Mucosa of gallbladder (tissue), 1 donor: Measurements from ENCODE around the gene ZNF428. TPM values are rescaled to one million over a fixed set of nuclear protein-coding genes. Genes with fewer than 3 reads are reported as not detected.
"Not testable (repeated sequence)": the region's sequence is repeated elsewhere in the genome, so short reads cannot be mapped to it uniquely, and the experiment has no call there.

ENCODE experiments used
- DNase-seq: peaks from one replicate; pipeline ENCODE4 v3.0.0-alpha.2; 2020; ENCODE audit warnings: low spot score
- total RNA-seq: library from RNA; stranded (reverse); gene quantifications from one replicate; pipeline ENCODE4 v1.2.1, GENCODE V29; 2021
- donor health status: DM: no; HTN: no; CAD: no.

ZNF428 gene
- total RNA-seq, 1 donor from 2014 or later, result 54.4 TPM

DNA sequence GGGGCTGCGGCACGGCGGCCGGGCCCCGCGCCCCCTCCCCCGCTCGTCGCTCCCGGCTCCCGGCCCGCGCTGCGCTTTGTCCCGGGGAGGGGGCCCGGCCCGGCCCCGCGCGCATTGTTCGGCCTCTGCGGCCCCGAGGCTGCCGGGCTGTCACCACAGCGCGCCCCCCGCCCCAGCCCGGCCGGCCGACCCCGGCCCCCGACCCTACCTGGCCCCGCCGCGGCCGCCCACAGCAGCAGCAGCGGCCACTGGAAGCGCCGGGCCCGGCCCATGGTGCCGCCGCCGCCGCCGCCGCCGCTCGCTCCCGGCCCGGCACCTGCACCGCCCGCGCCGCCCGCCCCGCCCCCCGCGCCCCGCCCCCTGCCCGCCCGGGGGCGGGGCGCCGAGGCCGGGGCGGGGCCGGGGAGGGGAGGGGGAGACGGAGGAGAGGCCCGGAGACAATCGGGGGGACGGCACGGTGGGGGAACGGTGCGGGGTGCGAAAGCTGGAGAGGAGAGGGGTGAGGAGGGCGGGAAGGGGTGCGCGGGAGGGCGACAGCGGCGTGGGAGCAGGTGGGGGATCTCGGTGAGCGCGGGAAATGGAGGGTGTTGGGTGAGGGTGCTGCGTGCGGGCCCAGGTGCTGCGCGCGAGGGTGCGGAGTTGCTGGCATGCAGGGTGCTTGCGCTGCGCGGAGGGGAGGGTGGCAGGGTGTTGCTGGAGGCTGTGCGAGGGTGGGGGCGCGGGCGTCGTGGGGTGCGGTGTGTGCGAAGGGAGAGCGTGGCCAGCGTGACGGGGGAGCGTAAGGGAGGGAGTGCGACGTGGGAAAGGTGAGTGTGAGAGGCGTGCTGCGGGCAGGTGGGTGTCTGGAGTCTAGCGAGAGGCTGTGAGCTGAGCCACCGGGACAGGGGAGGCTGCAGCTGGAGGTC is 20.3 kb upstream of the ZNF428 start, which contains the start of gene CADM4:
TSS of gene CADM4 (minus strand) at position 332 of the 905 bp plus-strand sequence. CDS start at position 272, 60 bp downstream.
- no peak for DNase-seq

DNA sequence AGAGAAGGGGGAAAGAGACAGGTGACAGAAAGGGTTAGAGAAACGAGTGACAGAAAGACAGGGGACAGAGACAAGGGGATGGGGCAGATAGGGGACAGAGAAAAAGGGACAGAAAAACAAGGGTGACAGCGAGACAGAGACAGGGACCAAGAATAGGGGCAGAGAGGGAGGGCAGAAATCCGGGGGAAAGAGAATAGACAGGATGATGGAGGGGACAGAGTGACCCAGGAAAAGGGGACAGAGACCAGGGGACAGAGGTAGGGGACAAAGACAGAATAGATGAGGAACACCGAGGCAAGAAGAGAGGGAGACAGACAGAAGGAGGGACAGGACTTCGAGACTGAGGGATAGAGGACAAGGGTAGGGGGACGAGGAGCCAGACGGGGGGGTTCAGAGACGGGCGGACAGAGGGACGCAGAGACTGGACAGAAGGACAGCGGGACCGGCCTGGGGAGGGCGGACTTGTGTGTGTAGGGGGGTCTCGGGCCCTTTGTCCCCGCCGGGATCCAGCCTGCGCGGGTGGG is 19.6 kb upstream of the ZNF428 start:
- DNase-seq, result no peak

DNA sequence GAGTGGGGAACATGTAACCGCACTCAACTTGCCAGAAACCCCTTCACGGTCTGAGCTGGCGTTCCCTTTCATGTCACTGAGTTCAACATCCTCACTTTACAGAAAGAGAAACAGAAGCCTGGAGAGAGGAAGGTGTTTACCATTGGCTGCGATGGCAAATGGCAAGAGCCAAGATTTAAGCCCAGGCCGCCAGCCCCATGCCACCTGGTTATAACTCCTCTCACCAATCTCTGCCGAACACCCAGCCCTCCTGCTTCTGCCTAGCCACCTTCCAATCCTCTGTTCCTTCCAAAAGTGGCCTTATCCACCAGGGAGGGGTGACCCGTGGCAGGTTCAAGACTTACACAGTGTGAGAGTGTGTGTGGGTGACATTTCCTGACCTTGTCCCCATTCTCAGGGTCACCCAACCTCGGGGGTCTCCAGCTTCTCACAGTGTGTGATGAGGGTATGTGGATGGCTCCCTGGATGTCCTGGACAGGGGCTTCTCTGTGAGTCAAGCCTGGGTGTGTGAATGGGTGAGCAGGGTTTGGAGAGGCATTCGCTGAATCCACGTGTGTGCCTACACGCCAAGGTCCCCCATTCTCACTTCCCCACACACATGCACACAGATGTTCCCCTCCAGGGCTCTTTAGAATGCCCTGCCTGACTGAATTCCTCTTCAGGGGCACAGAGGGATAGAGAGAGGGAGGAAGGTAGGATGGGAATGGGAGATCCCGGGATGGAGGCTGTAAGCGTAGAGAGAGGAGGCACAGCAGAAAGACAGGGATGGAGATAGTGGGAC is 19.0 kb upstream of the ZNF428 start:
- no peak for DNase-seq

DNA sequence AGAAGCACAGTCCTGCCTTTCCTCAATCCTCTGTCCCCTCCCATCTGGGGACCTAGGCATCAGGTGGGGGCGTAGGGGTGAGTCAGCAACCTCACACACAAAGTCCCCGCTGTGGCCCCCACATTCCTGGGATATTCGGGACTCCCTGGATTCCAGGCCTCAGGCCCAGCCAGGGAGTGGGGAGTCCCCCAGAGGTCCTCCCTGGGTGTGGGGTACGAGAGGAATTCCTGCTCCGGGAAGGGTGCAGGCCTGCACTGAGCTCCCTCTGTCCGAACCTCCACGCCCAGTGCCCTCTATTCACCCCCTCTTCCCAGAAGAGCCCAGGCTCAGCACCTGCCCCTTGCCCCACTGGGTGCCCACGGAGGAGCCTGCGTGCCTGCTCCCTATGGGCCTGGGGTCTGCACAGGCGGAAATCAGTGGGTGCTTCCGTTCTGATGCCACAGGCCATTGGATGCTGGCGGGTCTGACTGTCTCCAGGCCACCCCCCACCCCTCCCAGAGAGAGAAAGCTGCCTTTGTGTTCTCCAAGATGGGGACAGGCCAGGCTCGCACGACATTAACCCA is 16.8 kb upstream of the ZNF428 start:
- no peak for DNase-seq

DNA sequence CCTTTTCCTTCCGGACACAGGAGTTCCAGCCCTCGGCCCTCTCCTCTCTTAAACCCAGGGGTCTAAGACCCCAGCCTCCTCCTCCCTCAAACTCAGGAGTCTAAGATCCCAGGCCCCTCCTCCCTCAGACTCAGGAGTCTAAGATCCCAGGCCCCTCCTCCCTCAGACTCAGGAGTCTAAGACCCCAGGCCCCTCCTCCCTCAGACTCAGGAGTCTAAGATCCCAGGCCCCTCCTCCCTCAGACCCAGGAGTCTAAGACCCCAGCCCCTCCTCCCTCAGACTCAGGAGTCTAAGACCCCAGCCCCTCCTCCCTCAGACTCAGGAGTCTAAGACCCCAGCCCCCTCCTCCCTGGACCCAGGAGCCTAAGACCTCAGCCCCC is 16.1 kb upstream of the ZNF428 start:
- DNase-seq, result not testable (repeated sequence)

DNA sequence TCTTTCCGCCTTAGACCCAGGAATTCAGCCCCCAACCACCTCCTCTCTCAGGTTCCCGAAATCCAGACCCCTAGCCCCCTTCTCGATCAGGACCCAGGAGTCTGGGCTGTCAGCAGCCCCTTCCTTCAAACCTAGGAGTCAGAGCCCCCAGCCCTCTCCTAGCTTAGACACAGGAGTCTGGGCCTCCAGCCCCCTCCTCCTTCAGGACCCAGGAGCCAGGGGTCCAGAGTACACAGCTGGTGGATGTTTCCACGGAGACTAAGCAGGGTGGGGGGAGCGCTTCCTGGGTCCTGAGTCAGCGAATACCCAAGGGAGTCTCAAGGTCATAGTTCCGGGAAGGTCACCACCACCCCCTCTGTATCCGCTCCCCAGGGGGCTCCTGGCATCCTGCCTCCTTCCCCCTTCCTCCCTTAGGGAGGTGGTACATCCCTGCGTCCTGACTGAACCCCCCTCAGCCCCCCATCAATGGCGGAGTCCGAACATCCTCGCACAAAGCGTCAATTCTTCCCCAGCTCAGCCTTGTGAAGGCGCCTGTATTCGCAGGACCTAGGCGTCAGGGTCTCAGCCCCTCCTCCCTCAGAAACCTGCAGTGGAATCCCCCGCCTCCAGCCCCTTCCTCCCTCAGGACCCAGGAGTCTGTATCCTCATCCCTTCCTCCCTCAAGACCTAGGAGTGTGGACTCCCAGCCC is 15.6 kb upstream of the ZNF428 start:
- no peak for DNase-seq

DNA sequence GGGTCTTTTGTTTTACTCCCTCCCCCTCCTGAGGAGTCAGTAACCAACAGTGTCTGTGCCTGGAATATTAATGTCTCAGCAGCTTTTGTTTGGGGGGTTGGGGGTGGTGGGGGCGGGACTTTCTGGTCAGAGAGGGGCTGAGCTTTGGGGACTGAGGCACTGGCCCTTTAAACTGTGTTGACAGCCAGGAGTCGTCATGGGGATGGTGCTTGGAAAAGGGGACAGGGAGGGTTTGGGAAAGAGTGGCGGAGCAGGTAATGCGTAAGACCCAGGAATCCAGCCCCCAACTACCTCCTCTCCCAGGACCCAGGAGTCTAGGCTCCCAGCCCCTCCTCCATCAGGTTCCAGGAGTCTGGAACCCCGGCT is 15.1 kb upstream of the ZNF428 start:
- DNase-seq, result no peak

DNA sequence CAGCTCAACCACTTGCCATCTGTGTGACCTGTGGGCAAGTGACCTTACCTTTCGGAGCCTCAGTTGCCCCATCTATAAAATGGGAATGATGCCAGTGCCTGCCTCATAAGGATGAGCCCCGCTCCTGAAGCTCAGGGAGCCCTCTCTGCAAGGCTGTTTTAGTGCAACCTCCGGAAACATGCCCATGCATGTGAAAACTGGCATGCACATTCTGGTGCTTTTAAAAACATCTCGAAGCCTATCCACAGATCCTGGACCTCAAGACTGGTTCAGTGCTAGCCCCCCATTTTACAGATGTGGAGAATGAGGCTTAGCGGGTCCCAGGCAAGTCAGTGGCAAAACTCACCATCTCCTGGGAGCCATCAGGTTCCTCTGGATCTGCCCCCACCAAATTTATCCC is 14.6 kb upstream of the ZNF428 start:
- no peak for DNase-seq

DNA sequence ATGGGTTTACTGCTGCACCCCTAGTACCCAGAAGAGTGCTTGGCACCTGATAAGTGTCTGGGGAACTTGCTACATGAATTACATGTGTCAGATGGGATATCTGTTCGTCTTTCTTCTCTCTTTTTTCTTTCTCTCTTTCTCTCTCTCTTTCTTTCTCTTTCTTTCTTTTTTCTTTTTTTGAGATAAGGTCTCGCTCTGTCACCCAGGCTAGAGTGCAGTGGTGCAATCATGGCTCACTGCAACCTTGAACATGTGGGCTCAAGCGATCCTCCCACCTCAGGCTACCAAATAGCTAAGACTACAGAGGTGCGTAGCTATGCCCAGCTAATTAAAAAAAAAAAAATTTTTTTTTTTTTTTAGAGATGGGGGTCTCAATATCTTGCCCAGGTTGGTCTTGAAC is 14.1 kb upstream of the ZNF428 start:
- DNase-seq, result no peak

DNA sequence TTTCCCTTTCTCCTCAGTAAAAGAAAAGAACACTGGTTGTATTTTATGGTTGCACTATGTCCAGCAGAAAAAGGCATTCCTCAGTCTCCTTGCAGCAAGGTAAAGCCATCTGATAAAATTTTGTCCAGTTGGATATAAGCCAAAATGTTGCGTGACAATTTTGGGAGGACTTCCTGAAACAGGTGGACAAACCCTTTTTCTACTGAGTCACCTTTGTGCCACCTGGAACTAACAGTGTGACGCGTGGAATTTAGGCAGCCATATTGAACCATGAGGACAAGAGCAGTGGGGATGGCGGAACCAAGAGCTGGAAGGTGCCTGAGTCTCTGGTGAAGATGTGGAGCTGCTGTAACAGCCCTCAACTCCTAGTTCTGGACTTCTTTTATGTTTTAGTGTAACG is 12.1 kb upstream of the ZNF428 start:
- no peak for DNase-seq

DNA sequence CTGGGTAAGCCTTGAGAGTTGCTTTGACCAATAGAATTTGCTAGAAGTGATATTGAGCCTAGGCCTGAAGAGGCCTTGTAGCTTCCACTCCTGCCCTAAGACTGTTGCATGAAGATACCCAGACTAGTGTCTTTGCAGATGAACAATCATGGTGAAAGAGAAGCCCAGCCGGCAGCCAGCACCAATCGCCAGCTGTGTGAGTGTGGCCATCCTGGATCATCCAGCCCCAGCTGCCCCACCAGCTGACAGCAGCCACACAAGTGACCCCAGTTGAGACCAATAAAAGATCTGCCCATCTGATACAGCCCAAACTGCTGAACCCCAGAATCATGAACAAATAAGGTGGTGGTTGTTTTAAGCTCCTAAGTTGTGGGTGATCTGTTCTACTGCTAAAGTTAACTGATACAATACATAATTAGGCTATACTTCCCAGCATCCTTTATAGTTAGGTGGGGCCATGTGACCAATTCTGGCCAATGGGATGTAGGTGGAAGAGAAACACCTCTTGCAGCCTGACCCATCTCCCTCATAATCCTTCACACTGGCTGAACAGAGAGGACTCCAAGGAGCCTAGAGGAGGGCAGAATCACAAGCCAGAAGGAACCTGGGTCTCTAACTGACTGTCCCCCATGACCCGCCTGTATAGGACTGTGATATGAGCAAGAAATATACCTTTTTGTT is 9.4 kb upstream of the ZNF428 start:
- no peak for DNase-seq

DNA sequence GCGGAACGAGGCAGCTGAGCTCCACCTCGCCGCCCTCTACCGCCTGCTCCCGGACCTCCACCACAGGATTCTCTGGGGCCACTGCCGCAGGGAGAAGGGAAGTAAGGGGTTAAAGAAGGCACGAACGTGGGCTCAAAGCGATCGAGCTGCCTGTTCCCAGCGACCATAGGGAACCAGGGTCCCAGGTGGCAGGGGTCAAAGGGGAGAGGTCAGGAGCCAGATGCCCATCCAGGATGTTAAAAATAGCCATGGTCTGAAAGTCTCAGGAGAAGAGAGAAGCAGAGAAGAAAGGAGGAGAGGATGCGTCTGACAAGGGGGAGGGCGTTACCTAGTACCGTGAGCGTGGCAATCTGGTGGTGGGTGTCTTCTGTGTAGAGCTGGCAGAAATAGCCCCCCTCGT is 7.4 kb upstream of the ZNF428 start:
- no peak for DNase-seq

DNA sequence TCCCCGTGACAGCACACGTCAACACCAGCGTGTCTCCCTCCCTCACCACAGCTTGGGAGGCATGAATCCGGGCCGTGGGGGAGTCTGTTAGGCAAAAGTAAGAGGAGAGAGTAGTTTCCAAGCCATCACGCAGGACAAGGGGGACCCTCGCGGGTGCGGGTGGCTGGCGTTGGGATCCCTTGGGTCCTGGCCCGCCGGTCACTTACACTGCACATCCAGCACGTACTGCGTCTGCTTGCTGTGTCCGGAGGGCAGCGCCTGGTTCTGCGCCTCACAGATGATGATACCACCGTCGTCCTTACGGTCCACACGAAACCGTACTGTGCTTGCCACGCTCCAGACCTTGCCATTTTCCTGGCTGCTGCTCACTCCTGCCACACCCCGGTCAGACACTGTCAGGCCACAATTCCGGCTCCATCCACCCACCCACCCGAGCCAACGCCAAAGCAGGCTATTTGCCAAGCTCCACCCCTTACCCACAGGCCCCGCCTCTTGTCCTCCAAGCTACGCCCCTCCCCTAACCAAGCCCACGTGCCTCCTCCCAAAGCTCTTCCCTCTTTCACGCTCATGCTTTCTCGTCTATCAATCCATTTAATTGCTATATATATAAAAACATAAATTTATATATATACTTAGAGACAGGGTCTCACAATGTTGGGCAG is 6.6 kb upstream of the ZNF428 start:
- no peak for DNase-seq

DNA sequence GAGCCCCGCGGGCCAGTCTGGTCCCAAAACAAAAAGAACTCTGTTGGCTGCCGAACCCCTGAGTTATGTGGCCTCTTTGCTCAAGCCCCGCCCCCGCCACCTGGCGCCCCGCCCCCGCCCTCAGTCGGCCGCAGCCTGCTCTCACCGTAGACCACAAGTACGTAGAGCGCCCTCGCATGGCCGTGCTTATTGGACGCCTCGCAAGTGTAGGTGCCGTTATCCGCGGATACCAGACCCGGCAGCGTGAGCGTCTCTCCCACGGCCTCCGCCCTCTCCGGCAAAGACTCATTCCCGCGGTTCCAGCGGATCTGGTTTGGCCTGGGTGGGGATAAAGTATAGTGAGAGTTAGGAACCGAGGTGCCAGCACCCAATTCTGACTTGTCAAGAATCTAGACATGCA is 5.5 kb upstream of the ZNF428 start:
- DNase-seq, result peak; percentile 26

DNA sequence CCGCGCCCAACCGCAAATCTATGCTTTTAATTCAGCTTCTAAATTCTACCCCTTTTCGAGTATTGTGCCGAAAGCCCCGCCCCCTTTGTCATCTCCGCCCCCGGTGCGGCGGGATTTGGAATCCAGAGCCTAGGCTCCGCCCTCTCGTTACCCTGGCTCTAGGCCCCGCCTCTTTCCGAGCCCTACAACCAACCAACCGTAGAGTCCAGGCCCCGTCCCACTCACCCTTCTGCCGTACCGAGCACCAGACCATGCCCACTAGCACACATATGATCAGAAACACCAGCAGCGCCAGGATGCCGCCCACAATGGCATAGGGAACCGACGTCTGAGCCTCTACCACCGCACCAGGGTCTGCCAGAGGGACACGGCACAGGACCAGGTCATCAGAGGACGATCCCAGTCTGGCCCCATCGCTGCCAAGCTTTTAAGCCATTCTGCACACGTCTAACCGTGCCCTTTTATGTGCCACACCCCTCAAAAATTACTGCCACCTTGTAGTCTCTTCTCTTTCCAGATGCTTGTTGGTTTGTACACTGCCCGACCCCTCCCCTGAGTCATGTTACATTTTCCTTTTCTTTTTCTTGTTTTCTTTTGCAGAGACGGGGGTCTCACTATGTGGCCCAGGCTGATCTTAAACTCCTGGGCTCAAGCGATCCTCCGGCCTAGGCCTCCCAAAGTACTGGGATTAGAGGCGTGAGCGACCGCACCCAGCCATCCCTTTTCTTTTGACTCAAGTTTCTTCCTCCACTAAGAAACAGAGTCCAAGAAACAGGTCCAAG is 4.7 kb upstream of the ZNF428 start:
- DNase-seq, result no peak

DNA sequence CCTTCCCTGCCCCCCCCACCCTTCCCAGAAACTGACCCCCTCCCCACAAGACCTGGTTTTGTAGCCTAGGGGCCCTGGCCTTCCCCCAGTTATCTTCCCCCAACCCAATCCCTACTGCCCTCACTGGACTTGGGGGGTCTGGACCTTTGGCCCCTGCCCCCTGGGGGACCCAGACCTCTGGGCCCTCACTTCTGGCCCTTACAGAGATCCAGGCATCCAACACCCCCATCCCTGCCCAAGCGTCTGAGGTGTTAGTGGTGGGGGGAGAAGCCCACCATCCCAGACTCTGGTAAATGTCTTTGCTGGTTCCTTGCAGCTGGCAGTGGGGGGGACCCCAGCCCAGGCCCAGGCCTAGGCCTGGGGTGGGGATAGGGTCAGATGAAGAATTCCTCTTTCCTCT is 3.5 kb upstream of the ZNF428 start:
- DNase-seq, result no peak

DNA sequence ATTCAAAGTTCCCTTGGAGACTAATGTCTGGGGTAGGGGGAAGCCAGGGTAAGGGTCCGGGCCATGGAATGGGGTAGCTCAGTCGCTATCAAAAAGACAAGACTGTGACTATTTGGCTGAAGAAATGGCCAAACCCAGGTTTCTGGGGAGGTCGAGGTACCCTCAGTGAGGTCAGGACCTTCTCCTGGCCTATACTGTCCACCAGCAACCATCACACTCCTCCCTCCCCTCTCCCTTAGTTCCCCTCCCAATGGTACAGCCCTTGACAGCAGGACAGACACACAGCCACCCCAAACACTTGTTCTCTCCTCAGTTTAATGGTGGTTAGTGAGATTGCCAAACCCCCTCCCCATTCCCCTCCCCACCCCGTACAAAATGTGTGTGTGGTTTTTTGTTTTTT is 2.6 kb upstream of the ZNF428 start:
- DNase-seq, result no peak

DNA sequence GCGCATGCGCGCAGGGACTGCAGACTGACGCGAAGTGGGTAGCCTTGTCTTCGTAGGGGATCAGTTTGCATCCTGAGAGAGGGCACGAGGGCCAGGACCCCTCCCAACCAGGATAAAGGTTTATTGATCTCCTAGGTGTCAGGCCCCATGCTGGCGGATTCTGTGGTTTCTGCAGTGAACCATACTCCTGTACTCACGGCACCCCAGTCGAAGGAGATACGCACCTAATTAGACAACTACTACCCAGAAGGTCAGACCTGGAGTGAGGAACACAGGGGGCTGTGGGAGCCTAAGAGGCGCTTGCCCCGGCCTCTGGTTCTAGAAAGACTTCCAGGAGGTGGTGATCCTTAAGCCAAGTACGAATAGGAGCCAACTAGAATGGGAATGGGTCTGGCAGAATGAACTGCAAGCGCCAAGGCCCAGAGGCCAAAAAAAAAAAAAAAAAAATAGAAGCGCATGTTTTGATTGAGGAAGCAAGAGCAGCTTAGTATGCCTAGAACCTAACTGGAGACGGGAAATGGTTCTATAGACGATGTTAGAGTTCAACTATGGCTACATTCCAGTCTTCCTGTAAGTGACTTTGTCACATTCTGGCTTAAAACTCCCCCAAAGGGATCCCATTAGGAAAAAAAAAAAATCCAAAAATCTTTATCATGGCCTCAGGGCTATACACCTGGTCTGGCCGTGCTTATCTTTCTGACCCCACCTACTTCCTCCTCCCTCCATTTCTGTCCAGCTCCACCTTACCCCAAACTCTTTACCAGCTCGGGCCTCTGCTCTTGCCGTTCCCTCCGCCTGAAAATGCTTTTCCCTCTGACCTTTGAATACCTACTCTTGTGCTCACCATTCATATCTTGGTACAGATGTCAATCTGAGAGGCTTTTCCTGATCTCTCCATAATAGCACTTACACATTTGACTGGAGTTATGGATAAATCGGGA is 902 bp upstream of the ZNF428 start:
- no peak for DNase-seq

DNA sequence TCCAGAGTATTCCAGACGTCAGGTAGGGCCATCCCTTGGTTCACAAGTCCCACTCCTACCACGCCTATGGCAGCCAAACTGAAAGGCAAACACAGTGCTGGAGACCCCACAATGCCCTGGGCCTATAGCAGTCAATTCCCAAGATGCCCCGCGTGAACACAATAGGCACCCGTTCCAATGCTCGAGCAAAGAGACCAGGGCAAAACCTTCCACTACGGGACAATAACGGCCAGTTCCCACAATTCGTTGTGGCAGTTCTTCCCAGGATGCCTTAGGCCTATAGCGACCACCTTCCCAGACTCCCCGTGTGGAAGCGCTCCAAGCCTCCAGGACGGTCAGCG is 538 bp downstream of the ZNF428 start:
- DNase-seq, result no peak
